Measurements from ENCODE around the gene PLXNA4. TPM values are rescaled to one million over a fixed set of nuclear protein-coding genes. Genes with fewer than 3 reads are reported as not detected.

Gene PLXNA4
- total RNA-seq, 1 experiment from 2014 or later, result 1.0 TPM

GRCh38 chr7:132240821-132241422 lies 335.3 kb downstream of the PLXNA4 start:
- H3K4me3 ChIP-seq, result no peak overlapping the region
- no peaks in the 10 kb centered on the region for H3F3A ChIP-seq (ENCODE audit: insufficient read depth, low read depth)
- BruUV-seq (replicated peaks), result no TSS peak
- no peaks in the 10 kb centered on the region for H3K79me2 ChIP-seq (ENCODE audit: low read depth)
- peaks cover 5% of the 10 kb centered on the region; the same call in 1 of the 2 replicates for H3K9me3 ChIP-seq (ENCODE audit: insufficient read depth, low read depth)
- no peaks in the 10 kb centered on the region for H3K9me2 ChIP-seq (ENCODE audit: insufficient read depth)
- no peak overlapping the region for H3K27ac ChIP-seq
- H3K4me2 ChIP-seq, result no peak overlapping the region
- ChIA-PET POLR2A (ENCODE audit: unreplicated experiment) (no interaction called here), CTCF (no interaction called here)
- H4K20me1 ChIP-seq (ENCODE audit: insufficient read depth), result no peaks in the 10 kb centered on the region
- intact Hi-C loops (cut with micrococcal nuclease; ENCODE audit: unreplicated experiment), result no loop called here
- no peaks in the 10 kb centered on the region for H3K36me3 ChIP-seq (ENCODE audit: low read depth)
- DNase-seq, result no peak
- H3K4me1 ChIP-seq (replicated peaks; ENCODE audit: insufficient read depth), result no peaks in the 10 kb centered on the region
- peaks cover 87% of the 10 kb centered on the region for H3K27me3 ChIP-seq (ENCODE audit: insufficient read depth, low read depth)
- H2AFZ ChIP-seq, result no peak overlapping the region
- TF ChIP-seq CTCF (conservative IDR thresholded peaks at IDR 0.05), result no peak
- TF ChIP-seq EZH2 (IDR thresholded peaks at IDR 0.05; ENCODE audit: low read depth), result no peak

GRCh38 chr7:132240262-132240661 lies 336.0 kb downstream of the PLXNA4 start:
- intact Hi-C loops (cut with micrococcal nuclease; ENCODE audit: unreplicated experiment), result no loop called here
- TF ChIP-seq EZH2 (IDR thresholded peaks at IDR 0.05; ENCODE audit: low read depth) (no peak), CTCF (conservative IDR thresholded peaks at IDR 0.05) (no peak)
- no peak overlapping the region for H3K4me2 ChIP-seq
- H4K20me1 ChIP-seq (ENCODE audit: insufficient read depth), result no peaks in the 10 kb centered on the region
- no peaks in the 10 kb centered on the region for H3F3A ChIP-seq (ENCODE audit: insufficient read depth, low read depth)
- H2AFZ ChIP-seq, result no peak overlapping the region
- no peak for DNase-seq
- no peak overlapping the region for H3K27ac ChIP-seq
- H3K79me2 ChIP-seq (ENCODE audit: low read depth), result no peaks in the 10 kb centered on the region
- no peak overlapping the region for H3K4me3 ChIP-seq
- H3K27me3 ChIP-seq (ENCODE audit: insufficient read depth, low read depth), result peaks cover 89% of the 10 kb centered on the region
- POLR2A ChIA-PET (ENCODE audit: unreplicated experiment), result no interaction called here
- peaks cover 1% of the 10 kb centered on the region; the same call in 1 of the 2 replicates for H3K9me3 ChIP-seq (ENCODE audit: insufficient read depth, low read depth)
- CTCF ChIA-PET, result no interaction called here
- H3K36me3 ChIP-seq (ENCODE audit: low read depth), result no peaks in the 10 kb centered on the region
- no peaks in the 10 kb centered on the region for H3K4me1 ChIP-seq (replicated peaks; ENCODE audit: insufficient read depth)
- H3K9me2 ChIP-seq (ENCODE audit: insufficient read depth), result no peaks in the 10 kb centered on the region
- BruUV-seq (replicated peaks), result no TSS peak

GRCh38 chr7:132239422-132239994 lies 336.8 kb downstream of the PLXNA4 start:
- ChIA-PET CTCF (no interaction called here), POLR2A (ENCODE audit: unreplicated experiment) (no interaction called here)
- Histone ChIP-seq H4K20me1 (ENCODE audit: insufficient read depth) (no peaks in the 10 kb centered on the region), H2AFZ (no peak overlapping the region), H3K79me2 (ENCODE audit: low read depth) (no peaks in the 10 kb centered on the region), H3K4me3 (no peak overlapping the region), H3K27ac (no peak overlapping the region), H3K36me3 (ENCODE audit: low read depth) (no peaks in the 10 kb centered on the region), H3K4me2 (no peak overlapping the region), H3K9me2 (ENCODE audit: insufficient read depth) (no peaks in the 10 kb centered on the region), H3K4me1 (replicated peaks; ENCODE audit: insufficient read depth) (no peaks in the 10 kb centered on the region), H3K27me3 (ENCODE audit: insufficient read depth, low read depth) (peaks cover 92% of the 10 kb centered on the region), H3F3A (ENCODE audit: insufficient read depth, low read depth) (no peaks in the 10 kb centered on the region), H3K9me3 (ENCODE audit: insufficient read depth, low read depth) (no peaks in the 10 kb centered on the region)
- intact Hi-C loops (cut with micrococcal nuclease; ENCODE audit: unreplicated experiment), result no loop called here
- BruUV-seq (replicated peaks), result no TSS peak
- DNase-seq, result no peak
- TF ChIP-seq EZH2 (IDR thresholded peaks at IDR 0.05; ENCODE audit: low read depth), result no peak
- no peak for TF ChIP-seq CTCF (conservative IDR thresholded peaks at IDR 0.05)

Data from PC-9 (cell line).